GM19455 (cell line): ENCODE measurements around the gene INPP4A.

Experiments used
- ATAC-seq: cut with Tn5 transposase; IDR thresholded peaks from one replicate; pipeline ENCODE4 v1.9.1; 2021; ENCODE audit not compliant: unreplicated experiment

The INPP4A gene

GRCh38 chr2:98608116-98608961 lies 163.7 kb downstream of the INPP4A start, which contains the start of the genes COA5 and UNC50:
Gene COA5 (minus strand): TSS chr2:98608512. CDS start chr2:98608405, 107 bp downstream.
Gene UNC50 (plus strand): TSS chr2:98608589. CDS start chr2:98609760, 1,171 bp downstream.
- peak; percentile 91 for ATAC-seq

DNA sequence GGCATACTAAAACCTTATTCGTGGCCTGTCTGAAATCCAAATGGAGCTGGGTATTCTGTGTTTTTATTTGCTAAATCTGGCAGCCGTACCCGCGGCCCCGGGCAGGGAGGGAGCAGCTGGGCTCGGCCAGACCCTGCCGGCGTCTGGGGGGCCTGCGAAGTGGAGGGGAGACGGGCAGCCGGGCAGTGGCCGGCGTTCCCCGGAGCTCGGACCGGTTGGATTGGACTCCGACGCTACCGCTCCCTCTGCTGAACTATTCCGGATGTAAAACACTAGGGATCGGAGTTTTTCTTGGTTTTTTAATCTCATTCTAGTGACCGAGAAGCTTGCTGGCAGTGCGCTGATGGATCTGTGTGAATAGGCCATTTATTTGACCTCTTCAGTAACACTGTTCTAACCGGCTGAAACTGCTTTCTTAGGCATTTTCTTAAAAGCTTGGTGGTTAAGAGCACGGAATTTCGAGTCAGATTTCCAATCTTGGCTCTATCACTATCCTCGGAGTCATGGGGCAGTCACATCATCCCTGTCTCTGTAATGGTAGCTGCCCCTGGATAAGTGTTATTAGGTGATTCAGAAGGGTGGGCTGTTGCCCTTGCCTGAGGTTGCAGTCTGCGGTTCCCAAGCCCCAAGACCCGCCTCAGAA lies 164.4 kb downstream of the INPP4A start:
- ATAC-seq: no peak

DNA sequence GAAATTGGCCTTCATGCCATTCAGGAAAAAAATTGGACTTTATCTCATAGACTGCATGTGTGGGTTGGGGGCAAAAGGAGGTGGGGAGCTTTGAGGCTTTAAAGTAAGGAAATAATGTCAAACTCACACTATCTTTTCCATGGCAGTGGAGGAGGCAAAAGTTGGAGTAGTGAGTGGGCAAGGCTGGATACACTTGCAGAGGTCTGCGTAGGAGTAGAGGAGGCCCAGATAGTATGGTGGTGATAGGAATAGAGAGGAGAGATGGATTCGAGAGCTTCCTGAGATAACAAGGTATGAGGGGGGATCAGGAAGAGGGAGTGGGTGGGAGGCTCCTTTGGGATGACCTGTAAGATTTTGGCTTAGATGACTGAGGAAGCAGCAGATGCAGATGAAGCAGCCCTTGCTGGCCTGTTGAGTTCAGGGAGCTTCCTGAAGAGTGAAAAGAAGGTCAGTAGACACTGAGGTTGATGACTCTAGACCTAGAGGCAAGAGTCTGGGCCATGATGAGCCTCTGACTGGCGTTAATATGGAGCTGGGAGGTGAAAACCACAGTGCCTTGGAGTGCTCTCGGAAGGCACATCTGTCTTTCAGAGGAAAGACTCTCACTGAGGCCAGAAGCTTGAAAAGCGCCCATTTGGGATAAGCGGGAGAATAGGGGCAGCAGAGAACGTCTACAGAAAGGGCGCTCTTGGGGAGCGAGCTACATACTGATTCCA lies 169.5 kb downstream of the INPP4A start:
- no peak for ATAC-seq

DNA sequence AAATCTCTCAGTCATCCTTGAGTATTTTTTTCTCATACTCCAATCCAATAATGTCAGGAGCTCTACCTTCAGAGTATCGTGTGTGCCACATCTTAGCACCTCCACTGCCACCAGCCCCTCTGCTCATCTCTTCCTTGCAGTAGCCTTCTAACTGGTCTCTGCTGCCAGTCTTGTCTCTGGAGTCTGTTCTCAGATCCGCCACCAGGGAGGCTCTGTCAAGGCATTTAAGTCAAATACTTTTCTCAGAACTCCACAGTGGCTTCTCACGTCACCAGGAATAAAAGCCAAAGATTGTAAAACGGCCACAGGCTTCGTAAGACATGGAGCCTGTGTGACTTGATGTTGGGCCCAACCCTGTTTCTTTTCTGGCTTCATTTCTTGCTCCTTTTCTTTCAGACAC lies 170.8 kb downstream of the INPP4A start:
- no peak for ATAC-seq

DNA sequence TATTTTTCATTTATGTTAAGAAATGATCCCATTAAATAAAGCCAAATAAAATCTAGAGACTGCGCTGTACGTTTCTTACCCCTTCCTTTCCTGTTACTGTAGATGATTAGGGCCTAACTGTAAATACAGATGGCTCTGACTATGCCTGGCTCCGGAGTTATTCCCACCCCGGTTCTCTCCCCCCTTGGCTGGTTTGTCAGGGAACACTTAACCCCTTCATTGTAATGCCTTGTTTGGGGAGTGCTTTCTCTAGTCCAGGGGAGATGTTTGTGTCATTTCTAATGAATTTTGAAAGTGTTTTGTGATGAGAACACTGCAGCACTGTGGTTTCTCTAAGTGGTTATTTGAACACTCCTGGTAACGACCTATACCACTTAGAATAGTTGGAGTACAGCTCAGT lies 172.5 kb downstream of the INPP4A start:
- ATAC-seq: no peak

GRCh38 chr2:98623657-98624056 lies 179.0 kb downstream of the INPP4A start:
- ATAC-seq: no peak

DNA sequence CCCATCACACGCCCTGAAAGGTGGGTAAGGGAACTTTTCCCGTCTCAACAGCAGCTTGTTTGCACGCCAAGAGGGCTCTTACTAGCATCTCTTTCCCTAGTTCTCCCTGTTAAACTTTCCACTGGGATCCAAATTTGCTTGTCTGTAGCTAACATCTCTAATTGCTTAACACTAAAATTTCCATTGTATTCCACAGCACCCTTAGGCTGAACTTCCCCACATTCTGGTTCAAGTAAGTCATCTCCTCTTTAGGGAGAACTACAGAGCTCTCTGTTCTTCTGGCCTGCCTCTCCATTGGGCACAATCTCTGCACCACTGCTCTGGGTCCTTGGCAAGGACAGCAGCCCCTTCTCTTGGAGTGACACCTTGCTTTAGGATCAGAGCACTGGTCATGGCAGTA lies 187.7 kb downstream of the INPP4A start:
- ATAC-seq: no peak

GRCh38 chr2:98634406-98635092 lies 189.9 kb downstream of the INPP4A start:
- no peak for ATAC-seq

GRCh38 chr2:98637401-98638147 lies 192.9 kb downstream of the INPP4A start:
- peak; percentile 82 for ATAC-seq

- no peak for ATAC-seq
These were observed 198.9 kb downstream of the INPP4A start for GRCh38 chr2:98643496-98644100.
